ENCODE measurements around the gene TBL1X. TPM values are rescaled to one million over a fixed set of nuclear protein-coding genes. Genes with fewer than 3 reads are reported as not detected.
A peak's percentile ranks its signal among the peaks of the same experiment; 100 is the strongest.

TBL1X gene
- total and polyA plus RNA-seq, 2 donors (not counting 1 experiment from before 2014, with no cell fraction given), result 8.8 to 65.1 TPM

GRCh38 chrX:9532349-9532748, 67.5 kb downstream of the TBL1X start:
- Histone ChIP-seq H3K4me1 (ENCODE audit: control insufficient read depth in 2 of 2, insufficient read depth in 2 of 2, low read length in 2 of 2) (peaks cover 45 to 51% of the 10 kb centered on the region in 2 donors), H3K27me3 (replicated peaks in 1 of 4; ENCODE audit: control extremely low read depth in 1 of 4, control insufficient read depth in 3 of 4, insufficient read depth in 4 of 4, low read length in 3 of 4) (no peaks in the 10 kb centered on the region), H3K36me3 (replicated peaks in 1 of 2; ENCODE audit: control extremely low read depth in 1 of 2, control insufficient read depth in 1 of 2, extremely low read depth in 1 of 2, insufficient read depth in 2 of 2, low read length in 1 of 2) (no peaks in the 10 kb centered on the region), H3K9ac (ENCODE audit: low read length) (no peak overlapping the region), H3K4me3 (ENCODE audit: control extremely low read depth in 1 of 5, extremely low read depth in 1 of 5, insufficient read depth in 1 of 5, low read depth in 2 of 5, low read length in 4 of 5) (no peak overlapping the region), H3K4me2 (replicated peaks; ENCODE audit: low read depth, low read length, poor library complexity, severe bottlenecking) (no peak overlapping the region), H3K79me2 (ENCODE audit: control insufficient read depth, insufficient read depth, low read length) (peaks cover 87% of the 10 kb centered on the region), H4K20me1 (ENCODE audit: control insufficient read depth, insufficient read depth, low read length, poor library complexity, severe bottlenecking) (peaks cover 25% of the 10 kb centered on the region), H2AFZ (ENCODE audit: insufficient read depth, low read depth, low read length, poor library complexity, severe bottlenecking) (no peak overlapping the region), H3K27ac (ENCODE audit: low read length in 2 of 2) (no peak overlapping the region), H3K9me3 (ENCODE audit: control extremely low read depth in 1 of 3, control insufficient read depth in 2 of 3, insufficient read depth in 1 of 3, low read length in 2 of 3) (no peaks in the 10 kb centered on the region)
- Mint-ChIP-seq H3K27ac (no peak overlapping the region), H3K27me3 (no peaks in the 10 kb centered on the region), H3K9me3 (ENCODE audit: insufficient read depth) (no peaks in the 10 kb centered on the region), H3K4me3 (no peak overlapping the region), H3K4me1 (peaks cover 66% of the 10 kb centered on the region)
- DNase-seq, result no peak
- no peak for TF ChIP-seq CTCF (IDR thresholded peaks at IDR 0.05)
- no peak for TF ChIP-seq EZH2 (IDR thresholded peaks at IDR 0.05; ENCODE audit: borderline replicate concordance, insufficient read depth, low read depth, low read length, poor library complexity, severe bottlenecking)
- WGBS (ENCODE audit: insufficient coverage), result 100% methylated on average over 2 of the region's 12 CpGs
- intact Hi-C loops (cut with micrococcal nuclease), result no loop called here
- ChIA-PET POLR2A (no interaction called here), CTCF (no interaction called here)
- ATAC-seq (ENCODE audit: low read depth), result no peak

GRCh38 chrX:9533611-9534010, 68.8 kb downstream of the TBL1X start:
- Histone ChIP-seq H3K9me3 (ENCODE audit: control extremely low read depth in 1 of 3, control insufficient read depth in 2 of 3, insufficient read depth in 1 of 3, low read length in 2 of 3) (no peaks in the 10 kb centered on the region), H3K9ac (ENCODE audit: low read length) (no peak overlapping the region), H4K20me1 (ENCODE audit: control insufficient read depth, insufficient read depth, low read length, poor library complexity, severe bottlenecking) (peaks cover 19% of the 10 kb centered on the region), H3K4me3 (ENCODE audit: control extremely low read depth in 1 of 5, extremely low read depth in 1 of 5, insufficient read depth in 1 of 5, low read depth in 2 of 5, low read length in 4 of 5) (no peak overlapping the region), H3K4me1 (ENCODE audit: control insufficient read depth in 2 of 2, insufficient read depth in 2 of 2, low read length in 2 of 2) (peaks cover 45 to 46% of the 10 kb centered on the region in 2 donors), H3K36me3 (replicated peaks in 1 of 2; ENCODE audit: control extremely low read depth in 1 of 2, control insufficient read depth in 1 of 2, extremely low read depth in 1 of 2, insufficient read depth in 2 of 2, low read length in 1 of 2) (no peaks in the 10 kb centered on the region), H3K27me3 (replicated peaks in 1 of 4; ENCODE audit: control extremely low read depth in 1 of 4, control insufficient read depth in 3 of 4, insufficient read depth in 4 of 4, low read length in 3 of 4) (no peaks in the 10 kb centered on the region), H3K79me2 (ENCODE audit: control insufficient read depth, insufficient read depth, low read length) (peaks cover 88% of the 10 kb centered on the region), H2AFZ (ENCODE audit: insufficient read depth, low read depth, low read length, poor library complexity, severe bottlenecking) (no peak overlapping the region), H3K4me2 (replicated peaks; ENCODE audit: low read depth, low read length, poor library complexity, severe bottlenecking) (peak overlapping the region; percentile 2), H3K27ac (ENCODE audit: low read length in 2 of 2) (no peak overlapping the region)
- Mint-ChIP-seq H3K27ac (no peak overlapping the region), H3K4me3 (no peak overlapping the region), H3K9me3 (ENCODE audit: insufficient read depth) (no peaks in the 10 kb centered on the region), H3K27me3 (no peaks in the 10 kb centered on the region), H3K4me1 (peaks cover 64% of the 10 kb centered on the region)
- 62% methylated on average over 5 of the region's 8 CpGs for WGBS (ENCODE audit: insufficient coverage)
- DNase-seq, result no peak
- intact Hi-C loops (cut with micrococcal nuclease), result no loop called here
- no peak for TF ChIP-seq EZH2 (IDR thresholded peaks at IDR 0.05; ENCODE audit: borderline replicate concordance, insufficient read depth, low read depth, low read length, poor library complexity, severe bottlenecking)
- no peak for TF ChIP-seq CTCF (IDR thresholded peaks at IDR 0.05)
- CTCF ChIA-PET, result no interaction called here
- POLR2A ChIA-PET, result no interaction called here
- peak; percentile 25 for ATAC-seq (ENCODE audit: low read depth)

Data from B cell (primary cell).